PC-3 (cell line): ENCODE measurements around the gene INHBE. TPM values are rescaled to one million over a fixed set of nuclear protein-coding genes. Genes with fewer than 3 reads are reported as not detected.

Experiments used
- ATAC-seq: fragments of 200-7000 bp; cut with Tn5 transposase; 2 replicates; pipeline ENCODE4 v1.9.1; 2020; ENCODE audit warnings: mild to moderate bottlenecking, moderate library complexity
- BruUV-seq: library from RNA; stranded (reverse); fragments of 400-500 nt; replicated peaks from 2 replicates; lab custom pipeline; 2021; lab: Mats Ljungman, UMichigan
- CTCF ChIA-PET: fragments of 300-600 bp; sonication (Branson Sonifier 250); formaldehyde crosslinking; loops from one replicate; lab custom pipeline; 2022; ENCODE audit warnings: antibody characterized with exemption; lab: Charles Lee
- POLR2A ChIA-PET: fragments of 300-600 bp; sonication (Branson Sonifier 250); formaldehyde crosslinking; loops from one replicate; lab custom pipeline; 2022; ENCODE audit warnings: antibody characterized with exemption; ENCODE audit not compliant: unreplicated experiment; lab: Charles Lee
- DNase-seq: peaks from one replicate; pipeline ENCODE4 v3.0.0-alpha.2; 2015
- H2AFZ ChIP-seq: fragments of 300-600 bp; sonication (generic); 2 replicates; pipeline ENCODE4 v1.6.0; 2016; ENCODE audit warnings: antibody characterized with exemption, low read length
- H3F3A ChIP-seq: fragments of 300-600 bp; sonication (generic); one replicate; pipeline ENCODE4 v1.6.0; 2017; ENCODE audit warnings: antibody characterized with exemption, low read length, control low read depth, mild to moderate bottlenecking; ENCODE audit not compliant: unreplicated experiment
- H3K27ac ChIP-seq: fragments of 300-600 bp; sonication (generic); 2 replicates; pipeline ENCODE4 v1.5.1; 2016; ENCODE audit warnings: mild to moderate bottlenecking, low read length
- H3K27me3 ChIP-seq: fragments of 300-600 bp; sonication (generic); 2 replicates; pipeline ENCODE4 v1.6.1; 2016; ENCODE audit warnings: low read length, mixed read lengths
- H3K36me3 ChIP-seq: fragments of 300-600 bp; sonication (generic); 2 replicates; pipeline ENCODE4 v1.6.1; 2016; ENCODE audit warnings: low read depth, mixed run types, low read length, mixed read lengths
- H3K4me1 ChIP-seq: fragments of 300-600 bp; sonication (generic); 2 replicates; pipeline ENCODE4 v1.5.1; 2016; ENCODE audit warnings: low read length; ENCODE audit not compliant: insufficient read depth
- H3K4me2 ChIP-seq: fragments of 300-600 bp; sonication (generic); 2 replicates; pipeline ENCODE4 v1.6.0; 2016; ENCODE audit warnings: low read length
- H3K4me3 ChIP-seq: fragments of 300-600 bp; sonication (generic); 2 replicates; pipeline ENCODE4 v1.5.1; 2016; ENCODE audit warnings: mild to moderate bottlenecking, low read length, mixed read lengths
- H3K79me2 ChIP-seq: fragments of 300-600 bp; sonication (generic); 2 replicates; pipeline ENCODE4 v1.6.1; 2017; ENCODE audit warnings: low read length, mixed read lengths
- H3K9ac ChIP-seq: fragments of 300-600 bp; sonication (generic); 2 replicates; pipeline ENCODE4 v1.6.0; 2016; ENCODE audit warnings: mild to moderate bottlenecking, low read length
- H3K9me2 ChIP-seq: fragments of 300-600 bp; sonication (generic); replicated peaks from 2 replicates; pipeline ENCODE4 v1.6.1; 2016; ENCODE audit warnings: mixed run types, low read length, mixed read lengths
- H3K9me3 ChIP-seq: fragments of 300-600 bp; sonication (generic); 2 replicates; pipeline ENCODE4 v1.6.1; 2016; ENCODE audit warnings: low read length, mixed read lengths
- H4K20me1 ChIP-seq: fragments of 300-600 bp; sonication (generic); 2 replicates; pipeline ENCODE4 v1.6.1; 2016; ENCODE audit warnings: low read length, mixed read lengths
- CTCF ChIP-seq: fragments of 300-600 bp; sonication (generic); conservative IDR thresholded peaks from 2 replicates; pipeline ENCODE4 v1.5.1; 2017; ENCODE audit warnings: antibody characterized with exemption, low read depth, mild to moderate bottlenecking, low read length
- EZH2 ChIP-seq: fragments of 300-600 bp; sonication (generic); IDR thresholded peaks from one replicate; pipeline ENCODE4 v1.6.1; 2017; ENCODE audit warnings: antibody characterized with exemption, mild to moderate bottlenecking, low read length; ENCODE audit not compliant: unreplicated experiment
- EZH2phosphoT487 ChIP-seq: fragments of 300-600 bp; sonication (generic); IDR thresholded peaks from 2 replicates; pipeline ENCODE4 v1.6.1; 2018; ENCODE audit warnings: mild to moderate bottlenecking, antibody characterized with exemption, low read length, borderline replicate concordance
- intact Hi-C: fragments of 100-400 bp; cut with micrococcal nuclease; formaldehyde crosslinking; loops from 2 replicates; pipeline ENCODE4 v1.9.0; 2023
- total RNA-seq: library from RNA; depleted of rRNA; stranded (reverse); fragments of >200 nt; gene quantifications from 2 replicates; pipeline ENCODE4 v1.2.3, GENCODE V29; 2014

INHBE gene
- total RNA-seq, 1 experiment from 2014 or later, result not detected

- ATAC-seq (peak; percentile 59), DNase-seq (peak; percentile 64)
- no peaks in the 10 kb centered on the region for H3F3A ChIP-seq
- intact Hi-C loops, result no loop called here
- no peaks in the 10 kb centered on the region for H3K9me2 ChIP-seq
- ChIA-PET CTCF (interaction anchor here (0.6 to 2.7 kb wide), 9 partner anchors 34 to 239 kb away, joined by 3 to 75 read pairs (median 4); no protein-coding TSS in a partner anchor), POLR2A (interaction anchor here (0.6 kb wide), 1 partner anchor 23 kb away, joined by 3 read pairs; no protein-coding TSS in a partner anchor)
- peak overlapping the region; percentile 53 for H3K9ac ChIP-seq
- no peaks in the 10 kb centered on the region for H3K27me3 ChIP-seq
- peak overlapping the region; percentile 55 for H3K4me2 ChIP-seq
- H3K4me1 ChIP-seq, result peaks cover 18% of the 10 kb centered on the region
- H3K36me3 ChIP-seq, result no peaks in the 10 kb centered on the region
- no peaks in the 10 kb centered on the region for H3K9me3 ChIP-seq
- peak overlapping the region; percentile 37 for H2AFZ ChIP-seq
- no peaks in the 10 kb centered on the region for H4K20me1 ChIP-seq
- H3K27ac ChIP-seq, result peak overlapping the region; percentile 64
- TF ChIP-seq EZH2phosphoT487 (no peak), EZH2 (no peak), CTCF (no peak)
- BruUV-seq, result no TSS peak
- H3K4me3 ChIP-seq, result no peak overlapping the region
- no peaks in the 10 kb centered on the region for H3K79me2 ChIP-seq
Observed at GRCh38 chr12:57452181-57452936, 2.7 kb upstream of the INHBE start.

- H3K4me1 ChIP-seq, result peaks cover 18% of the 10 kb centered on the region
- CTCF ChIA-PET, result interaction anchor here (0.5 to 2.7 kb wide), 10 partner anchors 23 to 239 kb away, joined by 4 to 75 read pairs (median 4); no protein-coding TSS in a partner anchor
- peak; percentile 86 for DNase-seq
Observed at GRCh38 chr12:57452937-57453509, 2.1 kb upstream of the INHBE start.

More at GRCh38 chr12:57452937-57453509, 2.1 kb upstream of the INHBE start:
- no peaks in the 10 kb centered on the region for H3K27me3 ChIP-seq
- H4K20me1 ChIP-seq, result no peaks in the 10 kb centered on the region
- H3K79me2 ChIP-seq, result no peaks in the 10 kb centered on the region
- intact Hi-C loops, result loop anchor here (1.0 kb wide), 2 partner anchors 146 to 190 kb away; no protein-coding TSS in a partner anchor
- H3K4me2 ChIP-seq, result peak overlapping the region; percentile 55; the same call in 1 of the 2 replicates
- TF ChIP-seq CTCF (peak; percentile 94), EZH2phosphoT487 (no peak)
- no peaks in the 10 kb centered on the region for H3F3A ChIP-seq
- peak; percentile 73 for ATAC-seq
- no peaks in the 10 kb centered on the region for H3K36me3 ChIP-seq
- no peak overlapping the region for H3K4me3 ChIP-seq
- H3K9ac ChIP-seq, result peak overlapping the region; percentile 53
- H2AFZ ChIP-seq, result peak overlapping the region; percentile 37
- BruUV-seq, result no TSS peak
- peak overlapping the region; percentile 64 for H3K27ac ChIP-seq
- no peaks in the 10 kb centered on the region for H3K9me2 ChIP-seq
- POLR2A ChIA-PET, result no interaction called here
- no peaks in the 10 kb centered on the region for H3K9me3 ChIP-seq
